HG03280 (cell line): ENCODE measurements around the gene BLOC1S1.

ENCODE experiments used
- ATAC-seq: cut with Tn5 transposase; IDR thresholded peaks from one replicate; pipeline ENCODE4 v1.9.1; 2021; ENCODE audit warnings: mild to moderate bottlenecking, moderate library complexity; ENCODE audit not compliant: unreplicated experiment

BLOC1S1 gene

GRCh38 chr12:55708695-55709233 lies 7.1 kb upstream of the BLOC1S1 start:
- ATAC-seq = no peak

GRCh38 chr12:55711786-55712553 lies 3.9 kb upstream of the BLOC1S1 start:
- ATAC-seq = no peak

GRCh38 chr12:55712700-55713415 lies 3.0 kb upstream of the BLOC1S1 start:
- ATAC-seq = no peak

- no peak for ATAC-seq
Observed at GRCh38 chr12:55713721-55714120, 2.1 kb upstream of the BLOC1S1 start.

- peak; percentile 2 for ATAC-seq
Observed at GRCh38 chr12:55715169-55715764, 579 bp upstream of the BLOC1S1 start.

- peak; percentile 24 for ATAC-seq
Observed at GRCh38 chr12:55716582-55716957, 724 bp downstream of the BLOC1S1 start.

GRCh38 chr12:55717011-55718007 lies 1.5 kb downstream of the BLOC1S1 start:
- ATAC-seq = no peak

- ATAC-seq = no peak
Observed at GRCh38 chr12:55718015-55718414, 2.2 kb downstream of the BLOC1S1 start.

GRCh38 chr12:55718624-55719275 lies 2.9 kb downstream of the BLOC1S1 start:
- no peak for ATAC-seq

GRCh38 chr12:55719371-55719770 lies 3.5 kb downstream of the BLOC1S1 start:
- ATAC-seq = no peak

- no peak for ATAC-seq
Observed at GRCh38 chr12:55720071-55720564, 4.3 kb downstream of the BLOC1S1 start, which contains the start of gene RDH5. RDH5 (plus strand) TSS chr12:55720393; CDS start chr12:55721185, 792 bp downstream.

- no peak for ATAC-seq
Observed at GRCh38 chr12:55720894-55721444, 5.1 kb downstream of the BLOC1S1 start.

GRCh38 chr12:55721601-55722213 lies 5.9 kb downstream of the BLOC1S1 start:
- no peak for ATAC-seq

- ATAC-seq = no peak
Observed at GRCh38 chr12:55722948-55723347, 7.1 kb downstream of the BLOC1S1 start.

- ATAC-seq = no peak
Observed at GRCh38 chr12:55723516-55724225, 7.8 kb downstream of the BLOC1S1 start.

GRCh38 chr12:55724226-55724939 lies 8.5 kb downstream of the BLOC1S1 start:
- ATAC-seq = peak; percentile 24

- ATAC-seq = no peak
Observed at GRCh38 chr12:55724940-55725309, 9.1 kb downstream of the BLOC1S1 start.

- no peak for ATAC-seq
Observed at GRCh38 chr12:55725556-55725955, 9.7 kb downstream of the BLOC1S1 start.
